Parathyroid adenoma (tissue), 2 donors: Measurements from ENCODE around the gene DHX30.

Experiments
- H2AFZ ChIP-seq: fragments of 300-600 bp; sonication (generic); one replicate; pipeline ENCODE4 v1.7.0; 2017; ENCODE audit warnings: antibody characterized with exemption, mild to moderate bottlenecking
- H3K27ac ChIP-seq: fragments of 300-600 bp; sonication (generic); one replicate; pipeline ENCODE4 v1.7.0; 2017
- H3K27me3 ChIP-seq: fragments of 300-600 bp; sonication (generic); one replicate; pipeline ENCODE4 v1.7.0; 2017; ENCODE audit warnings: low read length; ENCODE audit not compliant: control insufficient read depth, insufficient read depth
- H3K36me3 ChIP-seq: fragments of 300-600 bp; sonication (generic); one replicate; pipeline ENCODE4 v1.7.0; 2017; ENCODE audit warnings: low read length; ENCODE audit not compliant: control insufficient read depth, insufficient read depth
- H3K4me1 ChIP-seq: fragments of 300-600 bp; sonication (generic); one replicate; pipeline ENCODE4 v1.7.0; 2017; ENCODE audit warnings: control low read depth
- H3K4me2 ChIP-seq: fragments of 300-600 bp; sonication (generic); one replicate; pipeline ENCODE4 v1.7.0; 2017; ENCODE audit warnings: low read length
- H3K4me3 ChIP-seq: fragments of 300-600 bp; sonication (generic); one replicate; pipeline ENCODE4 v1.7.0; 2017; ENCODE audit warnings: low read depth, low read length
- H3K79me2 ChIP-seq: fragments of 300-600 bp; sonication (generic); one replicate; pipeline ENCODE4 v1.7.0; 2017; ENCODE audit warnings: control low read depth
- H3K9ac ChIP-seq: fragments of 300-600 bp; sonication (generic); one replicate; pipeline ENCODE4 v1.7.0; 2017; ENCODE audit warnings: mild to moderate bottlenecking
- H3K9me3 ChIP-seq: fragments of 300-600 bp; sonication (generic); one replicate; pipeline ENCODE4 v1.7.0; 2017; ENCODE audit warnings: low read length; ENCODE audit not compliant: control insufficient read depth
- TF ChIP-seq, protein P1 (sequence below): fragments of 300-600 bp; sonication (generic); IDR thresholded peaks from one replicate; pipeline ENCODE4 v1.7.0; 2017; ENCODE audit warnings: antibody characterized with exemption, mild to moderate bottlenecking
- donor health status: primary hyperparathyroidism.

Gene DHX30

DNA sequence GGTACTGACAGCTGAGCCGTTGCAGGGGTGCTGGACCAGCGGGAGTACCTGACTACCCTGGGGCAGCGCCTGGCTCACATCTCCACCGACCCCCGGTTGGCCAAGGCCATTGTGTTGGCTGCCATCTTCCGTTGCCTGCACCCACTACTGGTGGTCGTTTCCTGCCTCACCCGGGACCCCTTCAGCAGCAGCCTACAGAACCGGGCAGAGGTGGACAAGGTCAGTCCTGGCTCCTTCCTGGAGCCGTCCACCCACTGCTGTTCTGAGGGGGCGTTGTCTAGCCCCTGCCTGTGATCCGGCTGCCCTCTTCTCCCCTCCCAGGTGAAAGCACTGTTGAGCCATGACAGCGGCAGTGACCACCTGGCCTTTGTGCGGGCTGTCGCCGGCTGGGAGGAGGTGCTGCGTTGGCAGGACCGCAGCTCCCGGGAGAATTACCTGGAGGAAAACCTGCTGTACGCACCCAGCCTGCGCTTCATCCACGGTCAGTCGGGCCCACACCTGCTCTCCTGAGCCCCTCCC, 45.7 kb downstream of the DHX30 start:
- H3K9ac ChIP-seq = no peak overlapping the region
- H2AFZ ChIP-seq = no peak overlapping the region
- H3K27me3 ChIP-seq = no peaks in the 10 kb centered on the region
- TF ChIP-seq, protein P1, sequence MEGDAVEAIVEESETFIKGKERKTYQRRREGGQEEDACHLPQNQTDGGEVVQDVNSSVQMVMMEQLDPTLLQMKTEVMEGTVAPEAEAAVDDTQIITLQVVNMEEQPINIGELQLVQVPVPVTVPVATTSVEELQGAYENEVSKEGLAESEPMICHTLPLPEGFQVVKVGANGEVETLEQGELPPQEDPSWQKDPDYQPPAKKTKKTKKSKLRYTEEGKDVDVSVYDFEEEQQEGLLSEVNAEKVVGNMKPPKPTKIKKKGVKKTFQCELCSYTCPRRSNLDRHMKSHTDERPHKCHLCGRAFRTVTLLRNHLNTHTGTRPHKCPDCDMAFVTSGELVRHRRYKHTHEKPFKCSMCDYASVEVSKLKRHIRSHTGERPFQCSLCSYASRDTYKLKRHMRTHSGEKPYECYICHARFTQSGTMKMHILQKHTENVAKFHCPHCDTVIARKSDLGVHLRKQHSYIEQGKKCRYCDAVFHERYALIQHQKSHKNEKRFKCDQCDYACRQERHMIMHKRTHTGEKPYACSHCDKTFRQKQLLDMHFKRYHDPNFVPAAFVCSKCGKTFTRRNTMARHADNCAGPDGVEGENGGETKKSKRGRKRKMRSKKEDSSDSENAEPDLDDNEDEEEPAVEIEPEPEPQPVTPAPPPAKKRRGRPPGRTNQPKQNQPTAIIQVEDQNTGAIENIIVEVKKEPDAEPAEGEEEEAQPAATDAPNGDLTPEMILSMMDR = no peak
- H3K4me2 ChIP-seq = no peak overlapping the region
- no peaks in the 10 kb centered on the region for H3K79me2 ChIP-seq
- no peaks in the 10 kb centered on the region for H3K4me1 ChIP-seq
- no peaks in the 10 kb centered on the region for H3K9me3 ChIP-seq
- H3K4me3 ChIP-seq = no peak overlapping the region
- no peaks in the 10 kb centered on the region for H3K36me3 ChIP-seq
- no peak overlapping the region for H3K27ac ChIP-seq

DNA sequence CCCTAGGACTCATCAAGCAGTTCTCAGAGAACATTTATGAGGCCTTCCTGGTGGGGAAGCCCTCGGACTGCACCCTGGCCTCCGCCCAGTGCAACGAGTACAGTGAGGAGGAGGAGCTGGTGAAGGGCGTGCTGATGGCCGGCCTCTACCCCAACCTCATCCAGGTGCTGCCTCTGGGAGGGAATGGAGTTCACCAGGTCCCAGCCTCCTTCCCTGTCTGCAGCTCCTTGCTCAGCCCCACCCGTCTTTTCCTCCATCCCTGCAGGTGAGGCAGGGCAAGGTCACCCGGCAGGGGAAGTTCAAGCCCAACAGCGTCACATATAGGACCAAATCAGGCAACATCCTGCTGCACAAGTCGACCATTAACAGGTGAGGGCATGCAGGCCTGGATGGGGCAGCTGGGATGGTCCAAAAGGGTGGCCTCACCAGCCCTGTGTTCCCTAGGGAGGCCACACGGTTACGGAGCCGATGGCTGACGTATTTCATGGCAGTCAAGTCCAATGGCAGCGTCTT, 46.3 kb downstream of the DHX30 start:
- no peaks in the 10 kb centered on the region for H3K36me3 ChIP-seq
- H3K4me2 ChIP-seq = no peak overlapping the region
- no peaks in the 10 kb centered on the region for H3K4me1 ChIP-seq
- no peak overlapping the region for H3K27ac ChIP-seq
- no peaks in the 10 kb centered on the region for H3K27me3 ChIP-seq
- H2AFZ ChIP-seq = no peak overlapping the region
- TF ChIP-seq, protein P1 = no peak
- no peak overlapping the region for H3K9ac ChIP-seq
- H3K79me2 ChIP-seq = no peaks in the 10 kb centered on the region
- H3K4me3 ChIP-seq = no peak overlapping the region
- H3K9me3 ChIP-seq = no peaks in the 10 kb centered on the region

DNA sequence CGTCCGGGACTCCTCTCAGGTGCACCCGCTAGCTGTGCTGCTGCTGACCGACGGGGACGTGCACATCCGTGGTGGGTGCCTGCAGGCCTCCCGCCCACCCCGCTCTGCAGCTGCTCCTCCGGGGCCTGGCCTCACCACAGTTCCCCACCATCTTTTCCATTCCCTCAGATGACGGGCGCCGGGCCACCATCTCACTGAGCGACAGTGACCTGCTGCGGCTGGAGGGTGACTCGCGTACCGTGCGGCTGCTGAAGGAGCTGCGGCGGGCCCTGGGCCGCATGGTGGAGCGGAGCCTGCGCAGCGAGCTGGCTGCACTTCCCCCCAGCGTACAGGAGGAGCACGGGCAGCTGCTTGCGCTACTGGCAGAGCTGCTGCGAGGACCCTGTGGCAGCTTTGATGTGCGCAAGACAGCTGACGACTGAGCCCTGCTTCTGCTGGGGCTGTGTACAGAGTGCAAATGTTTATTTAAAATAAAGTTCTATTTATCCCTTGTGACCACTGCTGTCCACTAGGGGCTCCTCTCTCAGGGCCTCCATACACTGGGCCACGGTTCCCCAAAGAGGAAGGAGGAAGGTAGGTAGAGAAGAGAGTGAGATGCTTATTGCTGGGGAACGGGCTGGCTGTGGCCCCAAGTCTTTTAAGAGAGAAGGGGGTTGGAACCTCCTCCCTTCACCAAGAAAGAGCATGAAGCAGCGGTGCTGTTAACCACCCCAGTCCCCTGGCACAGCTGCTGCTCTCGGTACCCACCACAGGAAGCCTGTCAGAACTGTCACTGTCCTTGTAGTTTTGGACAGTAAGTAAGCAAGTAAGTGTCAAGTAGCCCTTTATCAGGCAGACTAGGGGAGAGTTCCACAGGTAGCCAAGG, 47.0 kb downstream of the DHX30 start:
- Histone ChIP-seq H3K79me2 (no peaks in the 10 kb centered on the region), H3K4me3 (no peak overlapping the region), H3K4me2 (no peak overlapping the region), H2AFZ (no peak overlapping the region), H3K9ac (no peak overlapping the region), H3K27ac (no peak overlapping the region), H3K36me3 (no peaks in the 10 kb centered on the region), H3K9me3 (no peaks in the 10 kb centered on the region), H3K27me3 (no peaks in the 10 kb centered on the region), H3K4me1 (no peaks in the 10 kb centered on the region)
- TF ChIP-seq, protein P1 = peak; percentile 20

DNA sequence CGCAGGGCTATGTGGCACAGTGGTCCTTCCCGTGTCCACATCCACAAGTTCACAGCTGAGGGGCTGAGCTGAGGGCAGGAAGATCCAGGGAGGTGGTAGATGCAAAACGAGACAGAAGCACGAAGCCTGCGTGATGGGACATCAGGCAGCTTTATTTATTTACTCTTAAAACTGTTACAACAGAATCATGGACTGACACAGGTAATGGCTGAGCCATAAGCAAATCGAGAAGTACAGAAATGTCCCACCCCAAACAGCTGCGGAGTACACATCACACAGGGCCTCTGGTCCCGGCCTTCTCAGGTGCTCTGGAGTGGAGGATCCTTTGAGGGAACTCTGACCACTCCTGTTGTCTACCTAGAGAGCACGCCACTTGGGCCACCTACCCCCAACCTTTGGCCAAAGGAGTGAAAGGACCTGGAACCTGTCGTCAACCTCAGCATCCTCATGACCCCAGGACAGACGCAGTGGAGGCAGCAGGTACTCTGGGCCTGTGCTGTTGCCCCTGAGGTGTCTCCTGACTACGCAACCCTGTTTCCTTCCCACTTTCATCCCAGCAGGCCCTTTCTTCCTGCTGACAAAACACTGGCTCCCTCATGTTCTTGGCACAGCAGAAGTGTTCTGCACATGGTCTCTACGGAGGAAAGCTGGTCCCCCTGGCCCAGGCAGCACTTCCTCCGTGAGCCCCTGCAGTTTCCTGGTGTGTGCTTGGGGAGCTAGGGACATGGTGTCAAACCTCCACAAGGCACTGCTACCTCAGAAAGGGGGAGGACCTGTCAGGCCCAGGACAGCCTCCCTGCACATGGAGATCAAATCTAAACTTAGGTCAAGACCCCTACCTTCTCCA, 47.8 kb downstream of the DHX30 start:
- Histone ChIP-seq H3K4me1 (no peaks in the 10 kb centered on the region), H3K4me2 (no peak overlapping the region), H3K79me2 (no peaks in the 10 kb centered on the region), H3K4me3 (no peak overlapping the region), H3K36me3 (no peaks in the 10 kb centered on the region), H2AFZ (no peak overlapping the region), H3K9me3 (no peaks in the 10 kb centered on the region), H3K9ac (no peak overlapping the region), H3K27me3 (no peaks in the 10 kb centered on the region), H3K27ac (no peak overlapping the region)
- TF ChIP-seq, protein P1 = no peak
